ENCODE measurements around the gene SLC25A12.

- no peak for TF ChIP-seq POLR2AphosphoS5 (IDR thresholded peaks at IDR 0.05)
- TF ChIP-seq, protein P1, sequence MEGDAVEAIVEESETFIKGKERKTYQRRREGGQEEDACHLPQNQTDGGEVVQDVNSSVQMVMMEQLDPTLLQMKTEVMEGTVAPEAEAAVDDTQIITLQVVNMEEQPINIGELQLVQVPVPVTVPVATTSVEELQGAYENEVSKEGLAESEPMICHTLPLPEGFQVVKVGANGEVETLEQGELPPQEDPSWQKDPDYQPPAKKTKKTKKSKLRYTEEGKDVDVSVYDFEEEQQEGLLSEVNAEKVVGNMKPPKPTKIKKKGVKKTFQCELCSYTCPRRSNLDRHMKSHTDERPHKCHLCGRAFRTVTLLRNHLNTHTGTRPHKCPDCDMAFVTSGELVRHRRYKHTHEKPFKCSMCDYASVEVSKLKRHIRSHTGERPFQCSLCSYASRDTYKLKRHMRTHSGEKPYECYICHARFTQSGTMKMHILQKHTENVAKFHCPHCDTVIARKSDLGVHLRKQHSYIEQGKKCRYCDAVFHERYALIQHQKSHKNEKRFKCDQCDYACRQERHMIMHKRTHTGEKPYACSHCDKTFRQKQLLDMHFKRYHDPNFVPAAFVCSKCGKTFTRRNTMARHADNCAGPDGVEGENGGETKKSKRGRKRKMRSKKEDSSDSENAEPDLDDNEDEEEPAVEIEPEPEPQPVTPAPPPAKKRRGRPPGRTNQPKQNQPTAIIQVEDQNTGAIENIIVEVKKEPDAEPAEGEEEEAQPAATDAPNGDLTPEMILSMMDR (IDR thresholded peaks at IDR 0.05): no peak
Measured at GRCh38 chr2:171787333-171788072, 106.5 kb downstream of the SLC25A12 start.
